GM12891 (cell line): Measurements from ENCODE around the gene ATP23.

ENCODE experiments used
- PAX5 ChIP-seq: IDR thresholded peaks from 2 replicates; pipeline ENCODE4 v1.6.1; 2011; ENCODE audit warnings: low read length, moderate library complexity, mild to moderate bottlenecking; ENCODE audit not compliant: insufficient read depth, severe bottlenecking
- POLR2A ChIP-seq: IDR thresholded peaks from 2 replicates; pipeline ENCODE4 v1.6.1; 2011; ENCODE audit warnings: low read depth, low read length, control low read depth
- POLR2AphosphoS5 ChIP-seq: IDR thresholded peaks from 2 replicates; pipeline ENCODE4 v1.6.1; 2011; ENCODE audit warnings: low read depth, low read length, control low read depth
- POU2F2 ChIP-seq: IDR thresholded peaks from 2 replicates; pipeline ENCODE4 v1.6.1; 2011; ENCODE audit warnings: low read depth, mild to moderate bottlenecking, control low read depth, low read length, moderate library complexity
- SPI1 ChIP-seq: IDR thresholded peaks from 2 replicates; pipeline ENCODE4 v1.6.1; 2011; ENCODE audit warnings: low read depth, low read length, control low read depth
- TAF1 ChIP-seq: IDR thresholded peaks from 2 replicates; pipeline ENCODE4 v1.6.1; 2011; ENCODE audit warnings: low read depth, low read length, control low read depth

DNA sequence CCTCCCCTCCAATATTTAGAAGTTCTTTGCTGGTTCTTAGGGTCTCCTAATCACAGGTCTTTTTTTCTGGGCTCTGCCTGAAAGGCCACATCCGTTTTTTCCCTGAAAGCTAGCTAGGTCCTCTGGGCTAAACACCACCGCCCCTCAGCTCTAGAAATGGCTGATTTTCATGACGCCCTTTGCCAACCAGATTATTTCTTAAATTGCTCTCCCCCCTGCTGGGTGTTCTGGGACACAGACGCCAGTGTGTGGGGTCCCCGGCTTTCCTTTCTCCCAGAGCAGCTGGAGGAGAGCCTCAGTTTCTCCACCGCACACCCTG lies 45.3 kb upstream of the ATP23 start:
- no peak for TF ChIP-seq TAF1
- TF ChIP-seq POLR2A: no peak
- no peak for TF ChIP-seq SPI1
- TF ChIP-seq POLR2AphosphoS5: no peak
- no peak for TF ChIP-seq POU2F2
- no peak for TF ChIP-seq PAX5
